PFSK-1 (cell line): Measurements from ENCODE around the gene MARCKS.

Experiments used
- FOXP2 ChIP-seq: optimal IDR thresholded peaks from 2 replicates; pipeline ENCODE3; 2011; ENCODE audit warnings: borderline replicate concordance, control low read depth, inconsistent platforms; ENCODE audit not compliant: insufficient read depth; ENCODE audit errors: extremely low read length, extremely low read depth
- POLR2AphosphoS5 ChIP-seq: IDR thresholded peaks from 2 replicates; pipeline ENCODE4 v1.6.1; 2012; ENCODE audit warnings: low read depth, mild to moderate bottlenecking, control low read depth, low read length, moderate library complexity
- REST ChIP-seq, 2 experiments: IDR thresholded peaks; 2 replicates each; pipeline versions ENCODE4 v1.6.1 to v1.8.0; 2011 to 2012; ENCODE audit warnings: low read depth in 2 of 2, low read length in 2 of 2, control low read depth in 1 of 2, inconsistent platforms in 1 of 2, mild to moderate bottlenecking in 1 of 2, moderate library complexity in 1 of 2; ENCODE audit not compliant: insufficient read depth in 1 of 2
- SIN3A ChIP-seq: IDR thresholded peaks from 2 replicates; pipeline ENCODE4 v1.6.1; 2012; ENCODE audit warnings: mild to moderate bottlenecking, low read length, moderate library complexity, borderline replicate concordance; ENCODE audit not compliant: insufficient read depth
- TAF1 ChIP-seq: IDR thresholded peaks from 2 replicates; pipeline ENCODE4 v1.6.1; 2012; ENCODE audit warnings: low read length, control low read depth, borderline replicate concordance; ENCODE audit not compliant: insufficient read depth

The MARCKS gene

GRCh38 chr6:113819169-113819830 is 37.8 kb upstream of the MARCKS start:
- TF ChIP-seq REST (IDR thresholded peaks at IDR 0.05; ENCODE audit: insufficient read depth in 1 of 2, low read depth in 2 of 2, low read length in 2 of 2): no peak
- no peak for TF ChIP-seq POLR2AphosphoS5
- TF ChIP-seq SIN3A: no peak
- no peak for TF ChIP-seq TAF1
- no peak for TF ChIP-seq FOXP2

DNA sequence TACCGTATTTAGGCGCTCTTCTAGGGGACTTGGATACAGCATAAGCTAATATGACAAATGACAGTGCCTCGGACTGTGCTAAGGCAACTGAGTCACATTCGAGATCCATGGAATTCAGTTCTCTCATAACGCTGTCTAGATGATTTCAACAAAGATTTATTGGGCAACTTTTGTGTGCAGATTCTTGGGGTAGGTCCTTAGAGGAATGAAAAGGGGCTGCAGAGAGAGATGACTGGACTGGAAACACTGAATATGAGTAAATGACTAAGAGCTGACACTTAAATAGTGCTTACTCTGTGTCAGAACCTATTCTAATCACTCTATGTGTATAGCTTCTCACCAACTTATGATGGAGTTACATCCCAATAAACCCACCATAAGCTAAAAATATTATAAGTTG is 36.4 kb upstream of the MARCKS start:
- no peak for TF ChIP-seq TAF1
- TF ChIP-seq REST (IDR thresholded peaks at IDR 0.05; ENCODE audit: insufficient read depth in 1 of 2, low read depth in 2 of 2, low read length in 2 of 2): no peak
- no peak for TF ChIP-seq FOXP2
- TF ChIP-seq SIN3A: no peak
- no peak for TF ChIP-seq POLR2AphosphoS5

DNA sequence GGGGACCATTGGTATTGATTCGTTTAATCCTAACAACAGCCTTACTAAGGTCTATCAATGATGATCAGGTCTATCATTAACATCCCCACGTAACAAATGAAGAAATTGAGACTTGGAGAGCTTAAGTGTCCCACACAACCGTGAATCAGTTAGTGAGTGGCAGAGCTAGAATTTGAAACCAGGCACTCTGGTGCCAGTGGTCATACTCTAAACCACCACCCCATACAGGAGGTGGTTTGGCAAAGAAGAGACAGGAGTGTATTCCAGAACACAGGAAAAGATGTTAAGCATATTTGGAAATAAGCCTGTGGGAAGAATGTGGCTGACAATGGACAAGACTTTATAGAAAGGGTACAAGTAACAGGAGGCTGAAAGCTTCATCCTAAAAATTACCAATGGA is 35.7 kb upstream of the MARCKS start:
- no peak for TF ChIP-seq POLR2AphosphoS5
- no peak for TF ChIP-seq FOXP2
- TF ChIP-seq REST (IDR thresholded peaks at IDR 0.05; ENCODE audit: insufficient read depth in 1 of 2, low read depth in 2 of 2, low read length in 2 of 2): no peak
- TF ChIP-seq SIN3A: no peak
- TF ChIP-seq TAF1: no peak

GRCh38 chr6:113823916-113824315 is 33.2 kb upstream of the MARCKS start:
- TF ChIP-seq REST (IDR thresholded peaks at IDR 0.05; ENCODE audit: insufficient read depth in 1 of 2, low read depth in 2 of 2, low read length in 2 of 2) (no peak), POLR2AphosphoS5 (no peak), SIN3A (no peak), FOXP2 (no peak), TAF1 (no peak)
